HepG2 (cell line): Measurements from ENCODE around the gene SLC19A1. TPM values are rescaled to one million over a fixed set of nuclear protein-coding genes. Genes with fewer than 3 reads are reported as not detected.

Experiments
- ATAC-seq: fragments of 200-7000 bp; cut with Tn5 transposase; 3 replicates; pipeline ENCODE4 v1.9.1; 2020; ENCODE audit warnings: mild to moderate bottlenecking, moderate library complexity
- BruUV-seq: library from RNA; stranded (reverse); fragments of 400-500 nt; replicated peaks from 2 replicates; lab custom pipeline; 2021; lab: Mats Ljungman, UMichigan
- CTCF ChIA-PET: fragments of 300-600 bp; formaldehyde crosslinking; extraction: SDS; loops from one replicate; lab custom pipeline; 2021; ENCODE audit warnings: low total read pairs, inconsistent platforms, low intra/inter-chr PET ratio; lab: Yijun Ruan, JAX
- POLR2A ChIA-PET: fragments of 350-600 bp; sonication (Branson Sonifier 250); formaldehyde crosslinking; loops from one replicate; lab custom pipeline; 2020; ENCODE audit warnings: antibody characterized with exemption, inconsistent platforms; lab: Yijun Ruan, JAX
- DNase-seq: peaks from one replicate; pipeline ENCODE4 v3.0.0-alpha.2; 2015; ENCODE audit warnings: low spot score
- FAIRE-seq: peaks from 3 replicates; lab custom pipeline; 2011; peaks lifted over from hg19 to GRCh38; lab: Jason Lieb, UNC
- H2AFZ ChIP-seq: one replicate; pipeline ENCODE4 v1.6.1; 2011; ENCODE audit warnings: low read length, inconsistent platforms
- H3K27ac ChIP-seq: fragments of 300-600 bp; 3 replicates; pipeline ENCODE4 v1.8.0; 2011; ENCODE audit warnings: mixed run types, mild to moderate bottlenecking, mixed read lengths, low read length, inconsistent platforms; ENCODE audit not compliant: insufficient read depth; ENCODE audit errors: extremely low read length
- H3K27me3 ChIP-seq, 2 experiments: fragments of 200-600 bp in 1 of 2; 2 replicates in 1 of 2; 3 replicates in 1 of 2; pipeline versions ENCODE4 v1.6.0 to v1.8.0; 2011; ENCODE audit warnings: low read length in 2 of 2, mild to moderate bottlenecking in 2 of 2, moderate library complexity in 2 of 2, inconsistent platforms in 1 of 2; ENCODE audit not compliant: insufficient read depth in 2 of 2, control insufficient read depth in 1 of 2
- H3K36me3 ChIP-seq, 2 experiments: fragments of 200-600 bp in 1 of 2; replicated peaks in 1 of 2; 2 replicates in 1 of 2; 3 replicates in 1 of 2; pipeline versions ENCODE4 v1.5.1 to v1.8.0; 2011; ENCODE audit warnings: low read length in 2 of 2, inconsistent platforms in 1 of 2; ENCODE audit not compliant: insufficient read depth in 2 of 2, control insufficient read depth in 1 of 2
- H3K4me1 ChIP-seq: 2 replicates; pipeline ENCODE4 v1.5.1; 2012; ENCODE audit warnings: low read length, inconsistent platforms; ENCODE audit not compliant: insufficient read depth
- H3K4me2 ChIP-seq: 2 replicates; pipeline ENCODE4 v1.6.0; 2011; ENCODE audit warnings: low read depth, low read length, inconsistent platforms
- H3K4me3 ChIP-seq, 3 experiments: fragments of 200-600 bp in 1 of 3; sonication (generic), shearing (Covaris generic) in 1 of 3; replicated peaks in 1 of 3; 2 replicates each; pipeline ENCODE4 v1.5.1; 2011 to 2016; ENCODE audit warnings: low read length in 3 of 3, inconsistent platforms in 2 of 3, low read depth in 2 of 3, mild to moderate bottlenecking in 2 of 3, control low read depth in 1 of 3, mixed read lengths in 1 of 3; ENCODE audit not compliant: insufficient read depth in 1 of 3
- H3K79me2 ChIP-seq: one replicate; pipeline ENCODE4 v1.6.1; 2011; ENCODE audit warnings: low read length, inconsistent platforms; ENCODE audit not compliant: insufficient read depth
- H3K9ac ChIP-seq: 2 replicates; pipeline ENCODE4 v1.6.0; 2011; ENCODE audit warnings: mild to moderate bottlenecking, low read depth, low read length, inconsistent platforms; ENCODE audit not compliant: insufficient read depth
- H3K9me3 ChIP-seq: 2 replicates; pipeline ENCODE4 v1.5.1; 2012; ENCODE audit warnings: mild to moderate bottlenecking, low read length
- H4K20me1 ChIP-seq: 2 replicates; pipeline ENCODE4 v1.6.0; 2011; ENCODE audit warnings: inconsistent platforms, mild to moderate bottlenecking, low read length, moderate library complexity; ENCODE audit not compliant: insufficient read depth
- GLI4 ChIP-seq: sonication (generic); formaldehyde crosslinking; IDR thresholded peaks from 2 replicates; pipeline ENCODE4 v1.5.1; 2020; ENCODE audit warnings: missing genetic modification reagents, mild to moderate bottlenecking, moderate library complexity, borderline replicate concordance
- RNF219 ChIP-seq: sonication (generic); formaldehyde crosslinking; IDR thresholded peaks from 2 replicates; pipeline ENCODE4 v1.5.0; 2020; ENCODE audit warnings: mild to moderate bottlenecking, missing genetic modification reagents
- SSRP1 ChIP-seq: IDR thresholded peaks from 2 replicates; pipeline ENCODE4 v1.6.1; 2016; ENCODE audit warnings: control low read depth
- ZHX1 ChIP-seq: sonication (generic); formaldehyde crosslinking; IDR thresholded peaks from 2 replicates; pipeline ENCODE4 v1.8.1; 2022; ENCODE audit warnings: low read depth, mild to moderate bottlenecking, missing genetic modification reagents
- ZNF230 ChIP-seq: sonication (generic); formaldehyde crosslinking; IDR thresholded peaks from 2 replicates; pipeline ENCODE4 v1.4.0; 2020; ENCODE audit warnings: mild to moderate bottlenecking, missing genetic modification reagents
- ZNF326 ChIP-seq: sonication (generic); formaldehyde crosslinking; IDR thresholded peaks from 2 replicates; pipeline ENCODE4 v1.4.0; 2020; ENCODE audit warnings: missing genetic modification reagents, borderline replicate concordance
- ZNF720 ChIP-seq: sonication (generic); formaldehyde crosslinking; IDR thresholded peaks from 2 replicates; pipeline ENCODE4 v1.4.0; 2020; ENCODE audit warnings: missing genetic modification reagents
- WGBS: methylation state at CpG from one replicate; pipeline ENCODE4 v1.1.6; 2017; ENCODE audit warnings: low lambda C conversion rate; 5-methylcytosine and 5-hydroxymethylcytosine counted together
- in situ Hi-C: cut with HindIII; loops from 2 replicates; pipeline ENCODE4 v1.10.0; 2017; ENCODE audit warnings: low pct_unique_long_range_greater_than_20kb; ENCODE audit not compliant: extremely low pct_ligation_motif_present
- intact Hi-C: fragments of 100-400 bp; cut with micrococcal nuclease; formaldehyde crosslinking; loops from one replicate; pipeline ENCODE4 v1.10.0; 2022; ENCODE audit not compliant: unreplicated experiment
- polyA plus RNA-seq, 8 experiments: library from polyadenylated mRNA; depleted of rRNA in 3 of 8; stranded (reverse) in 7 of 8; unstranded in 1 of 8; fragments of >200 nt; fragmentation: Illumina TruSeq in 4 of 8; extraction: Trizol in 4 of 8; gene quantifications; 2 replicates each; pipeline versions ENCODE4 v1.2.1 to v1.2.3, GENCODE V29; 2011 to 2016; ENCODE audit warnings: low read depth in 4 of 8, missing spikeins in 1 of 8, mixed read lengths in 1 of 8; ENCODE audit not compliant: insufficient read depth in 1 of 8
- total RNA-seq, 5 experiments: library from RNA; depleted of rRNA; stranded (reverse); fragments of >200 nt; fragmentation: Illumina TruSeq; extraction: Trizol; gene quantifications; 2 replicates each; pipeline ENCODE4 v1.2.3, GENCODE V29; 2016; ENCODE audit warnings: low read depth in 1 of 5
- TF ChIP-seq, protein P1 (sequence below): IDR thresholded peaks from 2 replicates; pipeline ENCODE4 v1.4.0; 2020; ENCODE audit warnings: mild to moderate bottlenecking, missing genetic modification reagents

The SLC19A1 gene
- total and polyA plus RNA-seq, 2 of the 13 experiments (the other 11 are each of a cell fraction or from before 2014, with no cell fraction given): 21.8 to 23.0 TPM

GRCh38 chr21:45579383-45580180 lies 37.3 kb upstream of the SLC19A1 start (continued):
- no peak for TF ChIP-seq ZHX1
- TF ChIP-seq ZNF720 (CRISPR knock-in tag): no peak
- no peak for TF ChIP-seq GLI4 (CRISPR knock-in tag)
- no peak for TF ChIP-seq SSRP1 (CRISPR knock-in tag)
- TF ChIP-seq ZNF230: no peak

- no peaks in the 10 kb centered on the region for H4K20me1 ChIP-seq
- intact Hi-C loops (no loop called here), in situ Hi-C loops (no loop called here)
- TF ChIP-seq, protein P1, sequence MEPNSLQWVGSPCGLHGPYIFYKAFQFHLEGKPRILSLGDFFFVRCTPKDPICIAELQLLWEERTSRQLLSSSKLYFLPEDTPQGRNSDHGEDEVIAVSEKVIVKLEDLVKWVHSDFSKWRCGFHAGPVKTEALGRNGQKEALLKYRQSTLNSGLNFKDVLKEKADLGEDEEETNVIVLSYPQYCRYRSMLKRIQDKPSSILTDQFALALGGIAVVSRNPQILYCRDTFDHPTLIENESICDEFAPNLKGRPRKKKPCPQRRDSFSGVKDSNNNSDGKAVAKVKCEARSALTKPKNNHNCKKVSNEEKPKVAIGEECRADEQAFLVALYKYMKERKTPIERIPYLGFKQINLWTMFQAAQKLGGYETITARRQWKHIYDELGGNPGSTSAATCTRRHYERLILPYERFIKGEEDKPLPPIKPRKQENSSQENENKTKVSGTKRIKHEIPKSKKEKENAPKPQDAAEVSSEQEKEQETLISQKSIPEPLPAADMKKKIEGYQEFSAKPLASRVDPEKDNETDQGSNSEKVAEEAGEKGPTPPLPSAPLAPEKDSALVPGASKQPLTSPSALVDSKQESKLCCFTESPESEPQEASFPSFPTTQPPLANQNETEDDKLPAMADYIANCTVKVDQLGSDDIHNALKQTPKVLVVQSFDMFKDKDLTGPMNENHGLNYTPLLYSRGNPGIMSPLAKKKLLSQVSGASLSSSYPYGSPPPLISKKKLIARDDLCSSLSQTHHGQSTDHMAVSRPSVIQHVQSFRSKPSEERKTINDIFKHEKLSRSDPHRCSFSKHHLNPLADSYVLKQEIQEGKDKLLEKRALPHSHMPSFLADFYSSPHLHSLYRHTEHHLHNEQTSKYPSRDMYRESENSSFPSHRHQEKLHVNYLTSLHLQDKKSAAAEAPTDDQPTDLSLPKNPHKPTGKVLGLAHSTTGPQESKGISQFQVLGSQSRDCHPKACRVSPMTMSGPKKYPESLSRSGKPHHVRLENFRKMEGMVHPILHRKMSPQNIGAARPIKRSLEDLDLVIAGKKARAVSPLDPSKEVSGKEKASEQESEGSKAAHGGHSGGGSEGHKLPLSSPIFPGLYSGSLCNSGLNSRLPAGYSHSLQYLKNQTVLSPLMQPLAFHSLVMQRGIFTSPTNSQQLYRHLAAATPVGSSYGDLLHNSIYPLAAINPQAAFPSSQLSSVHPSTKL (CRISPR knock-in tag): no peak
- TF ChIP-seq RNF219 (CRISPR knock-in tag) (no peak), ZNF326 (CRISPR knock-in tag) (no peak)
- H3K27me3 ChIP-seq: peaks cover 13 to 39% of the 10 kb centered on the region in 2 experiments; a peak in 4 of 5 replicates
- WGBS: 76% methylated on average over 5 of the region's 21 CpGs
- no peaks in the 10 kb centered on the region for H3K4me1 ChIP-seq
- 0 out of 2 replicates have a peak, but pooled peaks cover 5% of the 10 kb centered on the region for H3K9me3 ChIP-seq
- H3K4me3 ChIP-seq: no peak overlapping the region
- DNase-seq: no peak
- H2AFZ ChIP-seq: no peak overlapping the region
- H3K36me3 ChIP-seq: no peaks in the 10 kb centered on the region
- no peaks in the 10 kb centered on the region for H3K79me2 ChIP-seq
- BruUV-seq: no TSS peak
- no peak overlapping the region for H3K4me2 ChIP-seq
- CTCF ChIA-PET: no interaction called here
- FAIRE-seq: no peak
- POLR2A ChIA-PET: no interaction called here
- no peak overlapping the region for H3K9ac ChIP-seq
- H3K27ac ChIP-seq: no peak overlapping the region
- ATAC-seq: no peak
Observed at GRCh38 chr21:45578811-45579381, 36.7 kb upstream of the SLC19A1 start.
